Liver (tissue), 9 donors: ENCODE data around the gene KAZN. TPM values are rescaled to one million over a fixed set of nuclear protein-coding genes. Genes with fewer than 3 reads are reported as not detected.

Source experiments
- DNase-seq: peaks from one replicate; pipeline ENCODE4 v3.0.0-alpha.2; 2017; ENCODE audit warnings: low spot score
- H3K27ac ChIP-seq, 2 donors: one replicate each; pipeline ENCODE4 v1.7.0; 2013; ENCODE audit warnings: inconsistent platforms in 2 of 2, low read length in 2 of 2, control low read depth in 1 of 2, low read depth in 1 of 2, mild to moderate bottlenecking in 1 of 2
- H3K27me3 ChIP-seq, 4 donors: one replicate each; pipeline versions ENCODE4 v1.6.1 to v1.7.0; 2013; ENCODE audit warnings: low read length in 3 of 4, inconsistent platforms in 1 of 4, mild to moderate bottlenecking in 1 of 4, moderate library complexity in 1 of 4; ENCODE audit not compliant: control insufficient read depth in 4 of 4, insufficient read depth in 4 of 4
- H3K36me3 ChIP-seq, 4 donors: one replicate each; pipeline versions ENCODE4 v1.6.1 to v1.7.0; 2013; ENCODE audit warnings: low read length in 3 of 4, mild to moderate bottlenecking in 3 of 4, low read depth in 1 of 4, moderate library complexity in 1 of 4; ENCODE audit not compliant: control insufficient read depth in 4 of 4, insufficient read depth in 3 of 4
- H3K4me1 ChIP-seq, 4 donors: one replicate each; pipeline versions ENCODE4 v1.6.1 to v1.7.0; 2013; ENCODE audit warnings: low read length in 3 of 4, mild to moderate bottlenecking in 3 of 4, moderate library complexity in 1 of 4; ENCODE audit not compliant: control insufficient read depth in 4 of 4, insufficient read depth in 4 of 4
- H3K4me3 ChIP-seq, 3 donors: one replicate each; pipeline versions ENCODE4 v1.6.1 to v1.7.0; 2013; ENCODE audit warnings: low read length in 3 of 3, control low read depth in 1 of 3, low read depth in 1 of 3, mild to moderate bottlenecking in 1 of 3
- H3K9ac ChIP-seq, 2 donors: one replicate each; pipeline ENCODE4 v1.7.0; 2013; ENCODE audit warnings: low read length in 2 of 2, mild to moderate bottlenecking in 2 of 2, moderate library complexity in 2 of 2, control low read depth in 1 of 2, low read depth in 1 of 2
- H3K9me3 ChIP-seq, 4 donors: one replicate each; pipeline versions ENCODE4 v1.6.1 to v1.7.0; 2013; ENCODE audit warnings: low read length in 3 of 4; ENCODE audit not compliant: control insufficient read depth in 4 of 4
- ATF3 ChIP-seq: IDR thresholded peaks from 2 replicates; pipeline ENCODE4 v1.6.1; 2016; ENCODE audit warnings: antibody characterized with exemption
- EGR1 ChIP-seq, 2 donors: IDR thresholded peaks; 2 replicates each; pipeline ENCODE4 v1.6.1; 2016 to 2018; ENCODE audit warnings: antibody characterized with exemption in 2 of 2, low read depth in 2 of 2
- FOXA1 ChIP-seq: IDR thresholded peaks from 2 replicates; pipeline ENCODE4 v1.6.1; 2016; ENCODE audit warnings: antibody characterized with exemption
- FOXA2 ChIP-seq: IDR thresholded peaks from 2 replicates; pipeline ENCODE4 v1.6.1; 2016; ENCODE audit warnings: antibody characterized with exemption
- GABPA ChIP-seq, 2 donors: IDR thresholded peaks in 1 of 2; conservative IDR thresholded peaks in 1 of 2; 2 replicates each; pipeline ENCODE4 v1.6.1; 2016; ENCODE audit warnings: antibody characterized with exemption in 2 of 2, mild to moderate bottlenecking in 1 of 2, moderate library complexity in 1 of 2
- HNF4A ChIP-seq, 2 donors: conservative IDR thresholded peaks; 2 replicates each; pipeline ENCODE4 v1.6.1; 2016; ENCODE audit warnings: antibody characterized with exemption in 2 of 2, mild to moderate bottlenecking in 2 of 2
- HNF4G ChIP-seq: IDR thresholded peaks from 2 replicates; pipeline ENCODE4 v1.6.1; 2016; ENCODE audit warnings: antibody characterized with exemption
- JUND ChIP-seq, 2 donors: IDR thresholded peaks; 2 replicates each; pipeline ENCODE4 v1.6.1; 2016; ENCODE audit warnings: antibody characterized with exemption in 2 of 2
- MAX ChIP-seq: IDR thresholded peaks from 2 replicates; pipeline ENCODE4 v1.6.1; 2016; ENCODE audit warnings: antibody characterized with exemption
- NR2F2 ChIP-seq: IDR thresholded peaks from 2 replicates; pipeline ENCODE4 v1.6.1; 2016; ENCODE audit warnings: antibody characterized with exemption
- RAD21 ChIP-seq, 2 donors: IDR thresholded peaks; 2 replicates each; pipeline ENCODE4 v1.6.1; 2016; ENCODE audit warnings: antibody characterized with exemption in 2 of 2, mild to moderate bottlenecking in 2 of 2
- REST ChIP-seq: IDR thresholded peaks from 2 replicates; pipeline ENCODE4 v1.6.1; 2016; ENCODE audit warnings: antibody characterized with exemption, mild to moderate bottlenecking
- RXRA ChIP-seq, 2 donors: IDR thresholded peaks; 2 replicates each; pipeline ENCODE4 v1.6.1; 2017 to 2018; ENCODE audit warnings: antibody characterized with exemption in 2 of 2, mild to moderate bottlenecking in 1 of 2
- SP1 ChIP-seq: IDR thresholded peaks from 2 replicates; pipeline ENCODE4 v1.6.1; 2018; ENCODE audit warnings: antibody characterized with exemption, mild to moderate bottlenecking
- TAF1 ChIP-seq: conservative IDR thresholded peaks from 2 replicates; pipeline ENCODE4 v1.6.1; 2016; ENCODE audit warnings: antibody characterized with exemption, mild to moderate bottlenecking
- YY1 ChIP-seq: IDR thresholded peaks from 2 replicates; pipeline ENCODE4 v1.6.1; 2016; ENCODE audit warnings: antibody characterized with exemption, mild to moderate bottlenecking
- WGBS: extraction: QIAGEN DNeasy Blood & Tissue Kit; methylation state at CpG from one replicate; pipeline ENCODE4 v1.1.7; 2013; 5-methylcytosine and 5-hydroxymethylcytosine counted together
- polyA plus RNA-seq, 2 donors: library from polyadenylated mRNA; stranded (reverse) in 1 of 2; unstranded in 1 of 2; fragments of 200-250 nt in 1 of 2; fragments of >200 nt in 1 of 2; fragmentation: Nextera tagmentation in 1 of 2; extraction: Ambion mirVana in 1 of 2; gene quantifications; one replicate each; pipeline versions ENCODE4 v1.2.1 to v1.2.3, GENCODE V29; 2013 to 2015
- total RNA-seq, 2 donors: library from RNA; depleted of rRNA; stranded (reverse); fragments of >200 nt; gene quantifications; one replicate each; pipeline ENCODE4 v1.2.3, GENCODE V29; 2014
- donor health status: healthy.
- donor health status: healthy.
- donor health status: healthy.
- donor health status: healthy.
- donor health status: healthy.

The KAZN gene
- total and polyA plus RNA-seq, 4 donors: 1.9 to 6.9 (median 2.4) TPM

GRCh38 chr1:14836426-14837140 lies 238.1 kb downstream of the KAZN start:
- Histone ChIP-seq H3K36me3 (no peaks in the 10 kb centered on the region), H3K4me1 (no peaks in the 10 kb centered on the region), H3K27ac (no peak overlapping the region), H3K9ac (no peak overlapping the region), H3K9me3 (peaks cover 2 to 3% (median 2%) of the 10 kb centered on the region in 4 donors), H3K4me3 (no peak overlapping the region), H3K27me3 (no peaks in the 10 kb centered on the region)
- WGBS: 83% methylated on average over 10 of the region's 10 CpGs
- no peak for TF ChIP-seq EGR1 (IDR thresholded peaks at IDR 0.05; ENCODE audit: low read depth in 2 of 2)
- no peak for TF ChIP-seq NR2F2
- TF ChIP-seq FOXA2: no peak
- TF ChIP-seq GABPA (IDR thresholded peaks at IDR 0.05 in 1 of 2, conservative IDR thresholded peaks at IDR 0.05 in 1 of 2): no peak
- TF ChIP-seq SP1: no peak
- TF ChIP-seq HNF4A (conservative IDR thresholded peaks at IDR 0.05): no peak
- no peak for TF ChIP-seq ATF3
- TF ChIP-seq YY1: no peak
- TF ChIP-seq JUND (IDR thresholded peaks at IDR 0.05): no peak
- no peak for TF ChIP-seq REST
- no peak for TF ChIP-seq FOXA1
- TF ChIP-seq HNF4G: no peak
- DNase-seq: no peak

- H3K4me3 ChIP-seq: no peak overlapping the region
- WGBS: 85% methylated on average over 7 of the region's 7 CpGs
- no peaks in the 10 kb centered on the region for H3K27me3 ChIP-seq
- no peak overlapping the region for H3K9ac ChIP-seq
- TF ChIP-seq FOXA2 (no peak), TAF1 (no peak), EGR1 (IDR thresholded peaks at IDR 0.05; ENCODE audit: low read depth in 2 of 2) (no peak), RAD21 (IDR thresholded peaks at IDR 0.05) (no peak), JUND (IDR thresholded peaks at IDR 0.05) (no peak), SP1 (no peak), REST (no peak), HNF4A (conservative IDR thresholded peaks at IDR 0.05) (no peak), MAX (no peak), HNF4G (no peak), YY1 (no peak), RXRA (IDR thresholded peaks at IDR 0.05) (no peak), ATF3 (no peak), NR2F2 (no peak)
- H3K36me3 ChIP-seq: no peaks in the 10 kb centered on the region
- H3K27ac ChIP-seq: no peak overlapping the region
- no peak for DNase-seq
- peaks cover 7 to 15% (median 11%) of the 10 kb centered on the region in 4 donors for H3K9me3 ChIP-seq
- no peaks in the 10 kb centered on the region for H3K4me1 ChIP-seq
Measured at GRCh38 chr1:14840374-14840773, 241.9 kb downstream of the KAZN start.
